Stimulated activated CD4-positive, alpha-beta T cell treated with anti-CD3 and anti-CD28 coated beads, Interleukin-15, amount 100 ng/mL, for 1 hour (primary cell): ENCODE data around the gene DMAC2L.
"Not testable (repeated sequence)": the region's sequence is repeated elsewhere in the genome, so short reads cannot be mapped to it uniquely, and the experiment has no call there.

Experiments
- DNase-seq, 2 donors: peaks; one replicate each; pipeline ENCODE4 v3.0.0-alpha.2; 2020; ENCODE audit warnings: low read depth in 1 of 2, low spot score in 1 of 2

DMAC2L gene

DNA sequence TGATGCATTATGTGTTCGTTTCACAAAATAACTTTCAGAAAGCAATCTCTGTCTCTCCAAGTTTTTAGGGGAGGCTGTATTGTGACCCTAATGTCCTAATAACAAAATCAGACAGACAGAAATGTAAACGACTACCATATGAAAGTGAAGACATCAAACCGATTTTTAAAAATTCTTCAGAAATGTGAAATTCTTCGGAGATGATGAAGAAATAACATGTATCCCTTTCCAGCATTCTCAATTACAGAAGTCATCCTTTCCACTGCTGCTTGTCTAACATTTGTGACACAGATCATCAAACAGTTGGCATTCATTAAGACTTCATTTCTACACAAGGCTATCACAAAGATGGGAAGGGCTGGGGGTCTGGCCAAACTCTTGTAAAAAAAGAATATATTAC is 41.0 kb downstream of the DMAC2L start:
- no peak for DNase-seq

DNA sequence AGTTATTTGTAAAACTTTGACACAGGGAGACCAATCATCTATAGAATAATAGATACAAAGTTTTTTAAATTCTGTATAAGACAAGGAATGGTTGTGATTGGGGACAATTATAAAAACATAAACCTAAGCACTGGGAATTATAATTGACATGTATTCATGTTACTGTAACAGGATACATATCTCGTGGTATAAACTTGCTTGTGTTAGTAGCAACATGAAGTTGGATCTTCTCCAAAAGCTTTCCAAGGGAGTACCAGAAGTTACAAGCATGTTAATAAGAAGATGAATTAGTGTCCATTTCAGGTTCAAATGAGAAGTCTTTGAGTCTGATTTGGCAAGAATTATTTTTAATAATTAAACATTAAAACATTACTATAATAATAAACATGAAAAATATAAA is 42.4 kb downstream of the DMAC2L start:
- DNase-seq = no peak

DNA sequence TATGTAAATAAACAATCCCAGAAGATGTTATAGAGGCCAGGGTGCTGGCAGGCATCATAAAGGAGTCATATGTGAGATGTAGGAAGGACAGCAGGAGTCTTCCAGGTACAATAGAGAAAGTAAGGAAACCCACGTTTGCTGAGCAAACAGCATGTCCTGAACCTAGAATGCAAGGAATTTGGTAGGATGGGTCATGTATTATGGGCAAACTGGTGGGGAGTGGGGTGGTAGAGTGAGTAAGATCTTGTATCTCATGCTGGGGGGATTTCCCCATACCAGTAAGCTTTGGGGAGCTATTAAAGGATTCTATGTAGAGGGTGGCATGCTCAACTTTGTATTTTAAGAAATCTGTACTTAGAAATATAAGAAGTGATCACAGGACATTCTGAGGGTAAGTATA is 43.6 kb downstream of the DMAC2L start:
- no peak for DNase-seq

DNA sequence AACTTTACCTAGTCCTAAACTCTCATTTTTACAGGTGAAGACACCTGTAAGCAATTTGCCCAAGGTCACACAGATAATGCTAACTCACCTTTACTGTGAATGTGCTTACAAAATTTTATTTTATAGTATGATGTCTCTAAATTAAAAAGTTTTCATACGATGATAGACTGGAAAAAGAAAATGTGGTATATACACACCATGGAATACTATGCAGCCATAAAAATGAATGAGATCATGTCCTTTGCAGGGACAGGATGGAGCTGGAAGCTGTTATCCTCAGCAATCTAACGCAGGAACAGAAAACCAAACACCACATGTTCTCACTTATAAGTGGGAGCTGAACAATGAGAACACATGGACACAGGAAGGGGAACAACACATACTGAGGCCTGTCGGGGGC is 44.2 kb downstream of the DMAC2L start:
- not testable (repeated sequence) for DNase-seq

DNA sequence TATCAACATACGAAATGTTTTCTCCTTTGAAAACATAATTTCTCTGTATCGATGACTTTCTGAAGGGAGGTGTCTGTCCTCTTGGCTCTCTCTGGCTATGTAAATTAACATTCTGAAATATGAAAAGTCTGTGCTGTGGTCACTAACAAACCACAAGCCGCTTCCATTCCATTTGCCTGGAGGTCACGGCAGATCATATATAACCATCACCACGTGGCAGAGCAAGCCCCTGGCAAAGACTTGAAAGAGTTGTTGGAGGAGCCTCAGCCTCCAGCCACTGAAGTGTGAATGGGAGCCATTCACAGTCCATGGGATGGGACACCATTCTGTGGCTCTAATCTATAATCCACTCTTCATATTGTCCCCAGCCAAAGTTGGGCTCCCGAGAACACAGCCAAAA is 45.0 kb downstream of the DMAC2L start:
- no peak for DNase-seq

DNA sequence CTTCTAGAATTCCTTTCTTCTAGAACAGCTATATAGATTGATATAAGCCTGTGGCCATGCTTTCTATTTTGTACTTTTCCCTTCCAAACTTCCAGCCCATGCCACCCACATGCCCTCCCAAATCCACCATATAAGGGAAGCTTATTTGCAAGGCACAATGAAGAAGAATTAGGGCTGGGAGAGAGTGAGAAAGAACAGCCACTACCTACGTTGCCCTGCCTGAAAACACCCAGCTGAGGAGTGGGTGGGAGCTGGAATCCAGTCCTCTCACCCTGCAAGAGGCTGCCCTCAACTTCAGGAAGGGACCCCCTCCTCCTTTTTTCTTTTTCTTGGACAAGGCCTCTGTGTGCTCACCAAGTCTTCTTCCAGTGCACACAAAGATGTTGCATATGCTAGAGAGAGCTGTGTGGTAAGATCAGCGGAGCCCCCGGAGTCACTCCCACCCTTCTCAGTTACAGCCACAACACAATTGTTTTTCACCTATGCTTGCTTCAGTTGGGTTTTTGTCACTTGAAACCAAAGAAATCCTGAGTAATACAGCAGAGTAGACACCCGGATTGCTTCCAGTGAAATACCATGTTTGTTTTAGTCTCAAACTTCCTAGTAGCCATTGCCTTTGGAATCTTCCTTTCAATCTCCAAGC is 45.8 kb downstream of the DMAC2L start:
- DNase-seq = no peak

DNA sequence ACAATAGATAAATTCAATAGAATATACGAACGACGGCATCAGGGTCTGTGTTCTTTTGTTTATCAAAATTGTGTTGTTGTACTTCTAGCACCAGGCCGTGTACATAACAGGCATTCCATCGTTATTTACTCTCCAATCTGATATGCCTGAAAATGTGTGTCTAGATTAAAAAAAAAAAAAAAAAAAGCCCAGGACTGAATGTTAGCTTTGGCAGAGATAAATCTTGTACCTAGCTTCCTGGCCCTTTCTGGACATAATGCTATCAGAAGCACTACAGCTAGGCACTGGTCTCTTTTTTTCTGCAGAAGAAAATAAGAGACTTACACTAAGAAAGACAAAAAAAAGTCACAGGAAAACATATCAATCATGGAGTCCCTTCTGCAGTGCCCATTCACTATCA is 47.5 kb downstream of the DMAC2L start:
- no peak for DNase-seq

DNA sequence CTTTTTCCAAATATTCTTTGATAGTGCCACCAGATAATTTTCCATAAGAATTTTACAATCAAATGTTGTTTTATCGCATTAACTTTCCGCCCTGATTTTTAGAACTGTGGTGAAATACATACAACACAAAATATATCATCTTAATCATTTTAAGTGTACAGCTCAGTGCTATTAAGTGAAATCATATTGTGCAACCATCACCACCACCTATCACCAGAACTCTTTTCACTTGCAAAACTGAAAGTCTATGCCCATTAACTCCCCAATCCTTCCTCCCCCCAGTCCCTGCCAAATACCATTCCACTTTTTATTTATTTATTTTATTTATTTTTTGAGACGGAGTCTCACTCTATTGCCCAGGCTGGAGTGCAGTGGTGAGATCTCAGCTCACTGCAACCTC is 48.0 kb downstream of the DMAC2L start:
- no peak for DNase-seq

DNA sequence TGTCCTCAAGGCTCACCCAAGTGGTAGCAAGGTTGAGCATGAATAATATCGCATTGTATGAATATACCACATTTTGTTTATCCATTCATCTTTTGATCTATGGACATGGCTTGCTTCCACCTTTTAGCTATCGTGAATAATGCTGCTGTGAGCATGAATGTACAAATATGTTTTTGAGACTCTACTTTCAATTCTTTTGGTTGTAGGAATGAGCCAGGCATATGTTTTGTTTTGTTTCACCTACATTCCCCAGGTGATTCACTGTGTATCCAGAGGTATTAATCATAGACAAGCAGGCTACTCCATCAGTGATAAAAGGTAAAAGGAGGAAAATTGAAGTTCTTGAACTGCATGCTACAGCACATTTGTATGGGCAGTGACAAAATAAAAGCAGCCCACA is 48.7 kb downstream of the DMAC2L start:
- no peak for DNase-seq

DNA sequence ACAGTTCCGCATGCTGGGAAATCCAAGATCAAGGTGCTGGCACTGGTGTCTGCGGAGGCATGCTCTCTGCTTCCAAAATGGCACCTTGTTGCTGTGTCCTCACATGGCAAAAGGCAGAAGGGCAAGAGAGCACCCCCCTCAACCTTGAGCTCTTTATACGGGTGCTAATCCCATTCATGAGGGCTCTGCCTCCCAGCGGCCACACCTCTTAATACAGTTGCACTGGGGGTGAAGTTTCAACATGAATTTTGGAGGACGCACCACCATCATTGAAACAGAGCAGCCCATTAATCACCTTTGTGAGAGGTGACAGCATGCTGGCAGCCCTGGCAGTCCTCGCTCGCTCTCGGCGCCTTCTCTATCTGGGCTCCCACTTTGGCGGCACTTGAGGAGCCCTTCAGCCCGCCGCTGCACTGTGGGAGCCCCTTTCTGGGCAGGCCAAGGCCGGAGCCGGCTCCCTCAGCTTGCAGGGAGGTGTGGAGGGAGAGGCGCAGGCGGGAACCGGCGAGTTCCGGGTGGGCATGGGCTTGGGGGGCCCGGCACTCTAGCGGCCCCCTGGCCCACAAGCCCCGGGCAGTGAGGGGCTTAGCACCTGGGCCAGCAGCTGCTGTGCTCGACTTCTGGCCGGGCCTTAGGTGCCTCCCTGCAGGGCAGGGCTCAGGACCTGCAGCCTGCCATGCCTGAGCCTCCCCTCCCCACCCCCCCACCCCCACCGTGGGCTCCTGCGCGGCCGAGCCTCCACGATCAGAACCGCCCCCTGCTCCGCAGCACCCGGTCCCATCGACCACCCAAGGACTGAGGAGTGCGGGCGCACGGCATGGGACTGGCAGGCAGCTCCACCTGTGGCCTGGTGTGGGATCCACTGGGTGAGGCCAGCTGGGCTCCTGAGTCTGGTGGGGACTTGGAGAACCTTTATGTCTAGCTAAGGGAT is 49.6 kb downstream of the DMAC2L start:
- not testable (repeated sequence) for DNase-seq

DNA sequence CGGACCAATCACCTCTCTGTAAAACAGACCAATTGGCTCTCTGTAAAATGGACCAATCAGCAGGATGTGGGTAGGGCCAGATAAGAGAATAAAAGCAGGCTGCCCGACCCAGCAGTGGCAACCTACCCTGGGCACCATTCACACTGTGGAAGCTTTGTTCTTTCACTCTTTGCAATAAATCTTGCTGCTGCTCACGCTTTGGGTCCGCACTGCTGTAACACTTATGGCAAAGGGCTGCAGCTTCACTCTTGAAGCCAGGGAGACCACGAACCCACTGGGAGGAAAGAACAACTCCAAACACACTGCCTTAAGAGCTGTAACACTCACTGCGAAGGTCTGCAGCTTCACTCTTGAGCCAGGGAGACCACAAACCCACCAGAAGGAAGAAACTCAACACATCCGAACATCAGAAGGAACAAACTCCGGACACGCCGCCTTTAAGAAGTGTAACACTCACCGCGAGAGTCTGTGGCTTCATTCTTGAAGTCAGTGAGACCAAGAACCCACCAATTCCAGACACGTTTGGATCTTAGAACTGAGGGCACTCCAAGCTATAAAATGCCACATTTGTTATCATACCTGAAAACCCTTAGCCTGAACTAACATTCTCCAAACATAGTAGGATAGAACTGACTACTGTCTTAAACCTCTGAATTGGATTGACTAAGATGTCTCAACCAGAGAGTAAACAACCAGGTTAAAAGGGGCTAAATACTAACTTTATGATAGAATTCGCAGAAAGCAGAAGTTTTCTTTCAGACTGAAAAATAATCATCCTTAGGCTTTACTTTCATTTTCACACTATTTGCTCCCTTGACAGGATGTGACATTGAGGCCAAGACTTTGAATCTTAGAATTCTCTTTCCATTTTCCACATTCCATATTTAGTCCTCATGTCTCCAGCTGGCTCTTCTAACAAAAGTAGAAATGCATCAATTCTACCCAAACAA is 50.9 kb downstream of the DMAC2L start:
- DNase-seq = peak in 1 of 2 donors; percentile 9

DNA sequence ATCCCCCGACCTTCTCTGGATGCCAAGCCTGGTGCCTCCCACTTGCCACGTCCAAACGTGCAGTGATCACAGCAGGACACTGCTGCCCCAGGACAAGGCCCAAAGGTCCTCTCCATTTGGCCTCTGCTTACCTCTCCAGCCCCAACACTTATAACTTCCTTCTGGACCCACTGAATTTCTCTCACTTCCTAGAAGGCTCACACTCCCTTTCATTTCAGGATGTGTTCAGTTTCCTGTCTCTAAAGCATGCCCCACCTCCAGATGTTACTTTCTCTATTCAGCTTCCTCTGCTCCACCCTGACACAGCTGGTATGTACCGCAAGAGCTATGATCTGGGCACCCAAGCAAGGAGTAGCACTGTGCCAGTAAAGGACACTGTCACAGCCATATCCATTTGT is 51.6 kb downstream of the DMAC2L start:
- DNase-seq = no peak

DNA sequence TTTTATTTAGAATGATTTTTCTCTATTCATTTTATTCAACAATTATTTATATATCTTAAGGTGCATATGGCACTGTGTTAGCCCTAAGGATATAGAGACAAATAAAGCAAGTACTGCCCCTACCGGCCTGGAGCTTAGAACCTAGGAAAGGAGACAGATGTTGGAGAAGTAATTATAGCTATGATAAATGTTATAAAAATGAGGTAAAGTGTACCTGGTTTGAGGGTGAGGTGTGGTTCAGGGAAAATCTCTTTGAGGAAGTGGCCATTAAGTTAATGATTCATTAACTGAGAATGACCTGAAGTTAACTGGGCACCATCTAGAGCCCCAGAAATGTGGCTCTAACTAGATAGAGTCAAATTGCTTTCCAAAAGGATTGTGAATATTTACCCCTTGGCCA is 52.7 kb downstream of the DMAC2L start:
- DNase-seq = no peak

DNA sequence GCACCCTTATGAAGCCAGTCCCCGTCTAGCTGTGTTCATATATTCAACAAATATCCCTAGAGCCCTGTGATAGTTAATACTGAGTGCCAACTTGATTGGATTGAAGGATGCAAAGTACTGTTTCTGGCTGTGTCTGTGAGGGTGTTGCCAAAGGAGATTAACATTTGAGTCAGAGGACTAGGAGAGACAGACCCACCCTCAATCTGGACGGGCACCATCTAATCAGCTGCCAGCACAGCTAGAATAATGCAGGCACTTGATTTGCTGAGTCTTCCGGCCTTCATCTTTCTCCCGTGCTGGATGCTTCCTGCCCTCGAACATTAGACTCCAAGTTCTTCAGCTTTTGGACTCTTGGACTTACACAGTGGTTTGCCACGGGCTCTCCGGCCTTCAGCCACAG is 53.4 kb downstream of the DMAC2L start:
- not testable (repeated sequence) for DNase-seq

DNA sequence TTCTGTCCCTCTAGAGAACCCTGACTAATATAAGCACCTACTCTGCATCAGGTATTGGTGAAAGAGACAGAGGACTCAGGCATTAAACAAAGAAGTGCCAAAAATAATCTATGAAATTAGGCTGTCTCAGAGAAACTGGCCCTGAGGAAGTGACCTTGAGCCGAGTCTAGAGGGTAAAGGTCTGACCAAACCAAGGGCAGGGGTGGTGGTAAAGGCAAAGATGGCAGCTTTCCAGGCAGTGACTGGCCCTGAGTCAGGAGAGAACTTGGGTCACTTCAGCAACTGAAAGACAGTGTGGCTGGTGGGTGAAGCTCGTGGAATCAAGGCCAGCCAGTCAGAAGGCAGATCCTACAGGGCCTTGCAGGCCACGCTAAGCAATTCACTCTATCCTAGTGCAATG is 54.0 kb downstream of the DMAC2L start:
- no peak for DNase-seq

DNA sequence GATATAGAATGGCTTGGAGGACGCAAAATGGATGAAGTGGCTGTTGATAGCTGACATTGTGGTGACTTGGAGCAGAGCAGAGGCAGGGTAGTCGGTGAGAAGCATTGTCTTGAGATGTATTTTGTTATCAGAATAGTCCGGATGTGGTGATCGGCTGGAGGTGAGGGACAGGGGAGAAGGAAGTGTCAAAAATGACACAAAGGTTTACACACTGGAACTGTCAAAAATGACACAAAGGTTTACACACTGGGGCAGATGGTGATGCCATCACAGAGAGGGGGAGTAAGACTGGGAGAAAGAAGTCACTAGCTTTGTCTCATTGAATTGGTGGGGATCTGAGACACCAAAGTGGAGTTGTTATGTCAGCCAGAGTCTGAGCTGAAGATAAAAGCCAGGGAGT is 54.5 kb downstream of the DMAC2L start:
- no peak for DNase-seq

DNA sequence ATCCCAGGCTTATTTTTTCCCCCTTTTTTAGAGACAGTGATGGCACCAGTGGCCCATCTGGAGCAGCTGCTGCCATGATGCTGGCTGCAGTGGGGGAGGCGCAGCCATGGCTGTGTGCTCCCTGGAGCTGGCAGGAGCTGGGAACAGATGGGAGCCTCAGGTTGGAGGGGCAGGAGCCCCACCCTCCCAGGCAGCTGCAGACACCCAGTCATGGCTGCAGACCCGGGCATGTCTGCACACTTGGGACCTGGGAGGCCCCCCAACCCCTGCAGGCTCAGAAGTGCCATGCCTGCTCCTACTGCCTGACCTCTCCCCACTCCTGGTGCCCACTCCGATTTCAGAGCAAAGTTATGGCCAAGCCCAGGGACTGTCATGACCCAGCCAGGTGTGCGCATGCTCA is 59.4 kb downstream of the DMAC2L start:
- DNase-seq = no peak

DNA sequence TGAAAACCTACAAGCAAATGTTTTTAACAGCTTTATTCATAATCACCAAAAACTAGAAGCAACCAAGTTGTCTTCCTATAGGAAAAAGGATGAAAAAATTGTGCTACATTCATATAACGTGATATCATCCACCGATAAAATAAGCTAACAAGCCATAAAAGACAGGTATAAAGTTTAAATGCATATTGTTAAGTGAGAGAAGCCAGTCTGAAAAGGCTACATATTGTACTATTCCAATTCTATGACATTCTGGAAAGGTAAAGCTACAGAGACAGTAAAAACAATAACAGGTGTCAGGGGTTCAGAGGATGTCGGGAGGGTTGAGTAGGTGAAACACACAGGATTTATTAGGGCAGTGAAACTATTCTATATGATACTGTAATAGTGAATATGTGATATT is 61.8 kb downstream of the DMAC2L start:
- no peak for DNase-seq

DNA sequence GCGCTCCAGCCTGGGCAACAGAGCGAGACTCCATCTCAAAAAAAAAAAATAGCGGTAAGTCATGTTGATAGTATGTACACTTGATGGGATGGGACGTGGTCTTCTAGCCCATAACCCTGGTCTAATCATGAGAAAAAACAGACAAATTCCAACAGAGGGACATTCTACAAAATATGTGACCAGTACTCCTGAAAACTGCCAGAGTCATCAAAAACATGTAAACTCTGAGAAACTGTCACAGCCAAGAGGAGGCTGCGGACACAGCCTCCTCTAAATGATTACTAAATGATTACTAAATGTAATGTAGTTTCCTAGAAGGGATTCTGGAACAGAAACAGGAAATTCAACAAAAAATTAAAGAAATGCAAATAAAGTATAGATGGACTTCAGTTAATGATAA is 63.6 kb downstream of the DMAC2L start:
- no peak for DNase-seq
